ENCODE results near the gene TNPO3.

TNPO3 gene

GRCh38 chr7:128959296-128959695 lies 95.6 kb downstream of the TNPO3 start:
- no peak for TF ChIP-seq CTCF (IDR thresholded peaks at IDR 0.05; ENCODE audit: low read depth, low read length)

GRCh38 chr7:128955981-128956380 lies 98.9 kb downstream of the TNPO3 start:
- H3K4me3 ChIP-seq (ENCODE audit: low read depth, low read length), result no peak overlapping the region
- no peak for TF ChIP-seq CTCF (IDR thresholded peaks at IDR 0.05; ENCODE audit: low read depth, low read length)

More at GRCh38 chr7:128959296-128959695, 95.6 kb downstream of the TNPO3 start:
- no peak overlapping the region for H3K4me3 ChIP-seq (ENCODE audit: low read depth, low read length)

GRCh38 chr7:128954830-128955802 lies 99.8 kb downstream of the TNPO3 start:
- TF ChIP-seq CTCF (IDR thresholded peaks at IDR 0.05; ENCODE audit: low read depth, low read length), result no peak
- no peak overlapping the region for H3K4me3 ChIP-seq (ENCODE audit: low read depth, low read length)

GRCh38 chr7:128954150-128954549 lies 100.8 kb downstream of the TNPO3 start:
- no peak overlapping the region for H3K4me3 ChIP-seq (ENCODE audit: low read depth, low read length)
- TF ChIP-seq CTCF (IDR thresholded peaks at IDR 0.05; ENCODE audit: low read depth, low read length), result no peak

GRCh38 chr7:128951296-128951695 lies 103.6 kb downstream of the TNPO3 start:
- no peak for TF ChIP-seq CTCF (IDR thresholded peaks at IDR 0.05; ENCODE audit: low read depth, low read length)
- H3K4me3 ChIP-seq (ENCODE audit: low read depth, low read length), result no peak overlapping the region

- TF ChIP-seq CTCF (IDR thresholded peaks at IDR 0.05; ENCODE audit: low read depth, low read length), result no peak
- no peak overlapping the region for H3K4me3 ChIP-seq (ENCODE audit: low read depth, low read length)
Measured at GRCh38 chr7:128948976-128949760, 105.7 kb downstream of the TNPO3 start.
